Astrocyte of the cerebellum (primary cell): Measurements from ENCODE around the gene SLC17A2.
"Not testable (repeated sequence)": the region's sequence is repeated elsewhere in the genome, so short reads cannot be mapped to it uniquely, and the experiment has no call there.

Experiments used
- DNase-seq: peaks from one replicate; pipeline ENCODE4 v3.0.0-alpha.2; 2011; ENCODE audit warnings: low read depth
- H3K4me3 ChIP-seq: 2 replicates; pipeline ENCODE4 v1.5.1; 2011; ENCODE audit warnings: mild to moderate bottlenecking, low read depth, low read length, moderate library complexity
- in situ Hi-C: cut with HindIII; loops from 2 replicates; pipeline ENCODE4 v1.10.0; 2017; ENCODE audit warnings: low sequenced_read_pairs
- TF ChIP-seq, protein P1 (sequence below): IDR thresholded peaks from 2 replicates; pipeline ENCODE4 v1.5.1; 2012; ENCODE audit warnings: low read length, low read depth, moderate library complexity, mild to moderate bottlenecking; ENCODE audit errors: missing control alignments

SLC17A2 gene

DNA sequence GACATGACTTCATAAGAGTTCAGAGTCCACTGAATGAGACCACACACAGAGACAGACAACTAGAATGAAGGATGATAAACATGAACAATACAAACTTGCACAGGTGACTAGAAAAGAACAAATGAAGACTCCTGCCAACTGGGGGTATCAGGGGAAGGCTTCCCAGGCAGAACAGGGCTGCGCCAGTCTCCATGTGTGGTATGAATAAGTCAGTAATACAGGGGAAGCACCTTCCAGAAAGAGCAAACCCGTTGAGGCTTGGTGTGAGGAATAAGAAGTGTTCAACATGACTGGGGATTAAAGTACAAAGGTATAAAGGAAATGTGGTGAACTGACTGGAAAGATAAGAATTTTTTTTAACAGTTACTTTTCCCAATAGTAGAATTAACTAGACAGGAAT is 3.7 kb upstream of the SLC17A2 start:
- in situ Hi-C loops: no loop called here
- DNase-seq: no peak
- no peak overlapping the region for H3K4me3 ChIP-seq
- TF ChIP-seq, protein P1, sequence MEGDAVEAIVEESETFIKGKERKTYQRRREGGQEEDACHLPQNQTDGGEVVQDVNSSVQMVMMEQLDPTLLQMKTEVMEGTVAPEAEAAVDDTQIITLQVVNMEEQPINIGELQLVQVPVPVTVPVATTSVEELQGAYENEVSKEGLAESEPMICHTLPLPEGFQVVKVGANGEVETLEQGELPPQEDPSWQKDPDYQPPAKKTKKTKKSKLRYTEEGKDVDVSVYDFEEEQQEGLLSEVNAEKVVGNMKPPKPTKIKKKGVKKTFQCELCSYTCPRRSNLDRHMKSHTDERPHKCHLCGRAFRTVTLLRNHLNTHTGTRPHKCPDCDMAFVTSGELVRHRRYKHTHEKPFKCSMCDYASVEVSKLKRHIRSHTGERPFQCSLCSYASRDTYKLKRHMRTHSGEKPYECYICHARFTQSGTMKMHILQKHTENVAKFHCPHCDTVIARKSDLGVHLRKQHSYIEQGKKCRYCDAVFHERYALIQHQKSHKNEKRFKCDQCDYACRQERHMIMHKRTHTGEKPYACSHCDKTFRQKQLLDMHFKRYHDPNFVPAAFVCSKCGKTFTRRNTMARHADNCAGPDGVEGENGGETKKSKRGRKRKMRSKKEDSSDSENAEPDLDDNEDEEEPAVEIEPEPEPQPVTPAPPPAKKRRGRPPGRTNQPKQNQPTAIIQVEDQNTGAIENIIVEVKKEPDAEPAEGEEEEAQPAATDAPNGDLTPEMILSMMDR: no peak

DNA sequence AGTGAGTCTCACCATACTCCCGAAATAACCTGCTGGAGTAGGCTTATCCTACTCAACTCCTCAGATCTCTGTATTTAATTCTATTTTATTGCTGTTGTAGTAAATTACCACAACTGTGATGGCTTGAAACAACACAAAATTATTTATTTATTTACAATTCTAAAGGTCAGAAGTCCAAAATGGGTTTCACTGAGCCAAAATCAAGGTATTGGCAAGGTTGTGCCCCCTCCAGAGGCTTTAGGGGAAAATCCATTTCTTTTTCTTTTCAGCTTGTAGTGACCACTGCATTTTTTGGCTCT is 869 bp upstream of the SLC17A2 start:
- in situ Hi-C loops: no loop called here
- DNase-seq: no peak
- H3K4me3 ChIP-seq: no peak overlapping the region
- TF ChIP-seq, protein P1: no peak

DNA sequence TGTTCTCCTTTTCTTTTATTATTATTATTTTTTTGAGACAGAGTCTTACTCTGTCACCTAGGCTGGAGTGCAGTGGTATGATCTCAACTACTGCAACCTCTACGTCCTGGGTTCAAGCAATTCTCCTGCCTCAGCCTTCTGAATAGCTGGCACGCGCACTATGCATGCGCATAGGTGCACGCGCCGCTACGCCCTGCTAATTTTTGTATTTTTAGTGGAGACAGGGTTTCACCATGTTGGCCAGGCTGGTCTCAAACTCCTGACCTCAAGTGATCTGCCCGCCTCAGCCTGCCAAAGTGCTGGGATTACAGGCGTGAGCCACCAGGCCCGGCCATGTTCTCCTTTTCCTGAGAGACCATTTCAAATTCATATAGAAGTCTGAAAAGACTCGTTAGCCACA is 706 bp downstream of the SLC17A2 start:
- DNase-seq, in situ Hi-C loops, H3K4me3 ChIP-seq: not testable (repeated sequence)

DNA sequence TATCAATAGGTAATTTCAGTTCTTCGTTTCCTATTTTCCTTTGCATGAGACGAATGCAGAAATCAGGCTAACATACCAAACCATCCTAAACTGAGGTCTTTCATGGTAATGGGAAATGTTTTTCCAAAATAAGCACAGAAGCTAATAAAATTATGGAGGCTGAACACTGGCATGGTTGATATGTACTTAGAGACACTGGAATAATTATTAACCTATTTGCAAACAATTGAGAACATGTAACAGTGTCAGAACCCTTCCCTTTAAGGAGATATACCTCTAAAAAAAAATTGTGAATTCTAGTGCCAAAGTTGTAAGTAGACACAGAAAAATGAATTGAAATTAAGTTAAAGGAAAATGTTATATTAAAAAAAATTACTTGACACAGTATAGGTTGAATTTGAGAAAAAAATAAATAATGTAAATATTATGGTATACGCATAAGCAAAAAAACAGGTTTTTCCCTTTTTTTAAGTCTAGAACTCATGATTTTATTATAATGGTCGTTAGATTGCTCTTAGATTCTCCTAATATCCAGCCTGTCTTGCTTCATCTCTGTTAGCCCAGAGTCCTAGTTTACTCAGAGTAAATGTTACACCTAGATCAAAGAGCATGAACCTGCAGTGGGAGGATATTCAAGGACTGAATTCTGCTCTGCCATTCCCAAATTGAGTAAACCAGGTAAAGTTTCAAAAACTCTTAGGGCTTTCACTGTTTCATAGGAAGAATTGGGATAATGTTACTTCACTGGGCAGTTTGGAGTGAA is 1.7 kb downstream of the SLC17A2 start:
- TF ChIP-seq, protein P1: no peak
- DNase-seq: no peak
- in situ Hi-C loops: no loop called here
- no peak overlapping the region for H3K4me3 ChIP-seq

DNA sequence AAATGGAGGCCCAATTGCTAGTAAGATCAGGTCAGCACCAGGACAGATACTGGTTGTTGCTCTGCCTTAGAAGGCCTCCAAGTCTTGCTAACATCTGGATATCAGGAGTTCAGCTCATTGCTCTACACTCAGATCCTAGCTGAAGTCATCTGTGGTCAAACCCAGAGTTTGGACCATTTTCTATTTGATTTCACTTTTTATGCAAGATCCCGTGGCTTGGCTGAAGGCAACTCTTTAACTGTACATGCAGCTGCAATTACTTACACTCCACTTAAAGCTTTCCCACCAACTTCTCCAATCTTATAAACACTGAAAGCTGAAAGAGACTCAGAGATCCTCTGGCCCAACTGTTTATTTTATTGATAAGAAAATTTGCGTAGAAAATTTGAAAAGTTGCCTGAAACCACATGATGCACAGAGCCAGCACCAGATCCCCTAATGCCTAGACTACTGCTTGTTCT is 2.7 kb downstream of the SLC17A2 start:
- DNase-seq: peak; percentile 1
- in situ Hi-C loops: no loop called here
- TF ChIP-seq, protein P1: no peak
- no peak overlapping the region for H3K4me3 ChIP-seq

DNA sequence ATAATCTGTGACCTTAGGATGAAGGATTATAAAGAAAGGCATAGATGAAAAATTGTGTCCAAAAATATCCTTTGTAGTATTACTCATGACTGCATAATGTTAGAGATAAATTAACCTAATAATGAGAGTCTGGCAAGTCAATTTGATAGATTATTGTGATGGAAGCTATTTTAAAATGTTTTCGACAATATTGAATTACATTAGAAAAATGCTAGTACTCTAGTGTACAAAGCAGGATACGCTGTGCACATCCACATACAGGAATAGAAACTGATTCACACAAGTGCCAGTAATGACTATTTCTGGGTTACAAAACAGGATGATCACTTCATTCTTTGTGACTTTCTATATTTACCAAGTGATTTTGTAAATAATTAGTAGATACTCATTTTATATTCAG is 3.3 kb downstream of the SLC17A2 start:
- TF ChIP-seq, protein P1: no peak
- in situ Hi-C loops: no loop called here
- no peak overlapping the region for H3K4me3 ChIP-seq
- DNase-seq: no peak

DNA sequence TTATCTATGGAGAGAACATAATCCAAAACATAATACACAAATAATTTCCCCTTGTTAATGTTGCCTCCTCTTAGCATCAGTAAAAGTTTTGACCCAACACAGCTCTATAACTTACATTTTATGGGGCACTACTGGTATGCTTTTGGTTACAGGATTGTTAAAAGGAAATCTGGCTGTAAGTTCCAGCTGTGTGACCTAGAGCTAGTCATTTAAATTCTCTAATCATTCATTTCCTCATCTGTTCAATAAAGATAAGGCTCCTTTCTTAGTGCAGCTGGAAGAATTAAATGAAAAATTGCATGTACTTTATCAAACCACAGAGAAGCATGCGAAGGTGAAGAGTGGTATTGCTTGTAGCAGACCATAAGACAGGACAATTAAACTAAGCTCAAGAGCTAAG is 4.6 kb downstream of the SLC17A2 start:
- TF ChIP-seq, protein P1: no peak
- in situ Hi-C loops: no loop called here
- DNase-seq: no peak

More for the DNA sequence above, 4.6 kb downstream of the SLC17A2 start:
- no peak overlapping the region for H3K4me3 ChIP-seq
